RWPE2 (cell line): Measurements from ENCODE around the gene ZNF598.

Experiments
- ATAC-seq: fragments of 200-7000 bp; cut with Tn5 transposase; 3 replicates; pipeline ENCODE4 v1.9.1; 2021; ENCODE audit warnings: low read depth
- DNase-seq: peaks from one replicate; pipeline ENCODE4 v3.0.0-alpha.2; 2020; ENCODE audit warnings: low spot score
- H3K27ac ChIP-seq: fragments of 450-650 bp; 2 replicates; pipeline ENCODE4 v1.5.1; 2017; ENCODE audit warnings: mild to moderate bottlenecking; ENCODE audit not compliant: poor library complexity, severe bottlenecking
- H3K27me3 ChIP-seq: fragments of 250-450 bp; sonication (Bioruptor Pico); 2 replicates; pipeline ENCODE4 v1.5.1; 2021; ENCODE audit warnings: mild to moderate bottlenecking, moderate library complexity; ENCODE audit not compliant: insufficient read depth, poor library complexity, severe bottlenecking
- H3K36me3 ChIP-seq: fragments of 250-450 bp; sonication (Bioruptor Pico); 2 replicates; pipeline ENCODE4 v1.5.1; 2020; ENCODE audit warnings: low read depth, mild to moderate bottlenecking, moderate library complexity
- H3K4me1 ChIP-seq: fragments of 250-450 bp; sonication (Bioruptor Pico); 2 replicates; pipeline ENCODE4 v1.5.1; 2021; ENCODE audit warnings: mild to moderate bottlenecking, moderate library complexity; ENCODE audit not compliant: insufficient read depth, poor library complexity, severe bottlenecking
- H3K4me3 ChIP-seq: fragments of 250-450 bp; sonication (Bioruptor Pico); 2 replicates; pipeline ENCODE4 v1.5.1; 2021; ENCODE audit warnings: mild to moderate bottlenecking, moderate library complexity; ENCODE audit not compliant: severe bottlenecking
- H3K9me3 ChIP-seq: fragments of 250-450 bp; sonication (Bioruptor Pico); 2 replicates; pipeline ENCODE4 v1.5.1; 2021; ENCODE audit warnings: mild to moderate bottlenecking, moderate library complexity; ENCODE audit not compliant: severe bottlenecking
- CTCF ChIP-seq: fragments of 450-650 bp; IDR thresholded peaks from one replicate; pipeline ENCODE4 v1.5.1; 2017; ENCODE audit warnings: mild to moderate bottlenecking, moderate library complexity; ENCODE audit not compliant: poor library complexity, severe bottlenecking

ZNF598 gene

DNA sequence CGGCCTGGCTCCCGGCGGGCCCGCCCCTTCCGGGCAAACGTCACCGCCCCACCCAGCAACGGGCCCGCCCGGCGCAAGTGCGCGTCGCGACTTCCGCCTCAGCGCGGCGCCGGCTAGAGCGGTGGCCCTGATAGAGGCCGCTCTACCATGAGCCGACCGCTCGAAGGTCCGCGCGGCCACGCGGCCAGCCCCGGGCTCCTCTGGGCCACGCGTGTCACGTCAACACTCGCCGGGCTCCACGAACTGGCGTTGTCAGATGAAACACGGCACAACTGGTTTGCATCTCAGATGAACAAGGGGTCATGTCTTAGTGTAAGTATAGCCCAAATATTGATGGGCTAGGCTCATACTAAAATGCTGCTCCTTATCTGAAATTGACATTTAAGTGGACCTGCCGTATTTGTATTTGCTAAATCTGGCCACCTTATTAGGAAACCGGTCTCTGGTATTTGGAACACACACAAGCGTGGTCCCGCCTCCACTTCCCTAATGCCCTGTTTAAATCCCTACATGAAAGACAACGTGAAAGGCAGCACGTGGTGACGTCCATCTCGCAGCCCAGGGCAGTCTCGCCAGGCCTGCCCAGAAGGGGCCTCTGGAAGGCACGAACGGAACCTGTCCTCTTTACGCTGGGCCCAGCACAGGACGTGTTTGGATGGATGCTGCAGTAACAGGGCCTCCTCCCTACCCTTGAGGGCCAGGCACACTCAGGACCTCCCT, at the start of gene ZNF598:
Gene ZNF598 (minus strand): TSS at position 31 of the 720 bp plus-strand sequence.
- peak; percentile 74 for ATAC-seq
- no peak for TF ChIP-seq CTCF
- H3K9me3 ChIP-seq = no peaks in the 10 kb centered on the region
- H3K27ac ChIP-seq = peak within 1 kb of the TSS; percentile 85
- H3K4me1 ChIP-seq = peaks cover 9% of the 10 kb centered on the region
- no peak for DNase-seq
- peaks cover 25% of the 10 kb centered on the region for H3K36me3 ChIP-seq
- H3K4me3 ChIP-seq = peak within 1 kb of the TSS; percentile 77
- no peaks in the 10 kb centered on the region for H3K27me3 ChIP-seq

GRCh38 chr16:2058872-2059271, 49.3 kb upstream of the ZNF598 start:
- H3K27me3 ChIP-seq = no peaks in the 10 kb centered on the region
- no peaks in the 10 kb centered on the region for H3K4me1 ChIP-seq
- TF ChIP-seq CTCF = no peak
- H3K36me3 ChIP-seq = peaks cover 19% of the 10 kb centered on the region
- DNase-seq (no peak), ATAC-seq (no peak)
- H3K27ac ChIP-seq = no peak overlapping the region
- H3K9me3 ChIP-seq = no peaks in the 10 kb centered on the region
- no peak overlapping the region for H3K4me3 ChIP-seq

GRCh38 chr16:2058420-2058819, 48.8 kb upstream of the ZNF598 start:
- H3K4me1 ChIP-seq = no peaks in the 10 kb centered on the region
- no peak overlapping the region for H3K4me3 ChIP-seq
- peaks cover 19% of the 10 kb centered on the region for H3K36me3 ChIP-seq
- no peaks in the 10 kb centered on the region for H3K27me3 ChIP-seq
- DNase-seq (no peak), ATAC-seq (no peak)
- no peak for TF ChIP-seq CTCF
- H3K9me3 ChIP-seq = no peaks in the 10 kb centered on the region
- no peak overlapping the region for H3K27ac ChIP-seq

GRCh38 chr16:2057438-2057837, 47.8 kb upstream of the ZNF598 start:
- DNase-seq = no peak
- H3K4me1 ChIP-seq = no peaks in the 10 kb centered on the region
- H3K36me3 ChIP-seq = peaks cover 19% of the 10 kb centered on the region
- H3K27ac ChIP-seq = no peak overlapping the region
- no peak for TF ChIP-seq CTCF
- no peaks in the 10 kb centered on the region for H3K27me3 ChIP-seq
- no peak overlapping the region for H3K4me3 ChIP-seq
- H3K9me3 ChIP-seq = no peaks in the 10 kb centered on the region
- no peak for ATAC-seq

DNA sequence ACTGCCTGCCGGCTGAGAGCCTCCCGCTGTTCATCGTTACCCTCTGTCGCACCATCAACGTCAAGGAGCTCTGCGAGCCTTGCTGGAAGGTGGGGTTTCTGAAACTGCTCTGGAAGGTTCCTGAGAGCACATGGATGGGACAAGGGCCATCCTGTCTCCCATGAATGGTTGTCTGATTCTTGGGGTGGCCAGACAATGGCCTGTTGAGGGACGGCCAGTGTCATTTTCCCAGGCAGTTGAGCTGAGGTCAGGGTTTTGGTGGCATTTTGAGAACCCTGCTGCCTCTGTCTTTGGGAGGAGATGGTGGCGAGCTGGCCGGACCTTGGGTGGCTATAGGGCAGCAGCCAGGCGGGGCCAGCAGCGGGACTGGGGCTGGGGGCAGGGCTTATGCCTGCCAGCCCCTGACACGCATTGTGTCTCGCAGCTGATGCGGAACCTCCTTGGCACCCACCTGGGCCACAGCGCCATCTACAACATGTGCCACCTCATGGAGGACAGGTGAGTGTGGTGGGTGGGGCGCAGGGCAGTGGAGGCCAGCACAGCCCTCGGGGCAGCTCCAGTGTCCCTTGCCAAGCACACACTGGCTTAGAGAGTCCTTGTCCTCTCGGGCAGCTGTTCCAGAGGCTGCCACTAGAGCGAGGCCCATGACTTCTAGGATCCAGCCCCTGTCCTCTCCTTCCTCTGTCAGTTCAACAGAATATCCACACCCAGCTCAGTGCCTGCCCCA, 47.2 kb upstream of the ZNF598 start:
- no peak for DNase-seq
- no peak for TF ChIP-seq CTCF
- H3K27ac ChIP-seq = no peak overlapping the region
- no peaks in the 10 kb centered on the region for H3K27me3 ChIP-seq
- ATAC-seq = peak; percentile 58; the same call in 2 of the 3 replicates
- peaks cover 19% of the 10 kb centered on the region for H3K36me3 ChIP-seq
- H3K4me1 ChIP-seq = no peaks in the 10 kb centered on the region
- H3K4me3 ChIP-seq = no peak overlapping the region
- H3K9me3 ChIP-seq = no peaks in the 10 kb centered on the region
